HepG2 (cell line): ENCODE results near the gene SND1. TPM values are rescaled to one million over a fixed set of nuclear protein-coding genes. Genes with fewer than 3 reads are reported as not detected.

Source experiments
- ATAC-seq: fragments of 200-7000 bp; cut with Tn5 transposase; 3 replicates; pipeline ENCODE4 v1.9.1; 2020; ENCODE audit warnings: mild to moderate bottlenecking, moderate library complexity
- BruUV-seq: library from RNA; stranded (reverse); fragments of 400-500 nt; replicated peaks from 2 replicates; lab custom pipeline; 2021; lab: Mats Ljungman, UMichigan
- CTCF ChIA-PET: fragments of 300-600 bp; formaldehyde crosslinking; extraction: SDS; loops from one replicate; lab custom pipeline; 2021; ENCODE audit warnings: low total read pairs, inconsistent platforms, low intra/inter-chr PET ratio; lab: Yijun Ruan, JAX
- POLR2A ChIA-PET: fragments of 350-600 bp; sonication (Branson Sonifier 250); formaldehyde crosslinking; loops from one replicate; lab custom pipeline; 2020; ENCODE audit warnings: antibody characterized with exemption, inconsistent platforms; lab: Yijun Ruan, JAX
- DNase-seq: peaks from one replicate; pipeline ENCODE4 v3.0.0-alpha.2; 2015; ENCODE audit warnings: low spot score
- FAIRE-seq: peaks from 3 replicates; lab custom pipeline; 2011; peaks lifted over from hg19 to GRCh38; lab: Jason Lieb, UNC
- H2AFZ ChIP-seq: one replicate; pipeline ENCODE4 v1.6.1; 2011; ENCODE audit warnings: low read length, inconsistent platforms
- H3K27ac ChIP-seq: fragments of 300-600 bp; 3 replicates; pipeline ENCODE4 v1.8.0; 2011; ENCODE audit warnings: mixed run types, mild to moderate bottlenecking, mixed read lengths, low read length, inconsistent platforms; ENCODE audit not compliant: insufficient read depth; ENCODE audit errors: extremely low read length
- H3K27me3 ChIP-seq, 2 experiments: fragments of 200-600 bp in 1 of 2; 2 replicates in 1 of 2; 3 replicates in 1 of 2; pipeline versions ENCODE4 v1.6.0 to v1.8.0; 2011; ENCODE audit warnings: low read length in 2 of 2, mild to moderate bottlenecking in 2 of 2, moderate library complexity in 2 of 2, inconsistent platforms in 1 of 2; ENCODE audit not compliant: insufficient read depth in 2 of 2, control insufficient read depth in 1 of 2
- H3K36me3 ChIP-seq, 2 experiments: fragments of 200-600 bp in 1 of 2; replicated peaks in 1 of 2; 2 replicates in 1 of 2; 3 replicates in 1 of 2; pipeline versions ENCODE4 v1.5.1 to v1.8.0; 2011; ENCODE audit warnings: low read length in 2 of 2, inconsistent platforms in 1 of 2; ENCODE audit not compliant: insufficient read depth in 2 of 2, control insufficient read depth in 1 of 2
- H3K4me1 ChIP-seq: 2 replicates; pipeline ENCODE4 v1.5.1; 2012; ENCODE audit warnings: low read length, inconsistent platforms; ENCODE audit not compliant: insufficient read depth
- H3K4me2 ChIP-seq: 2 replicates; pipeline ENCODE4 v1.6.0; 2011; ENCODE audit warnings: low read depth, low read length, inconsistent platforms
- H3K4me3 ChIP-seq, 3 experiments: fragments of 200-600 bp in 1 of 3; sonication (generic), shearing (Covaris generic) in 1 of 3; replicated peaks in 1 of 3; 2 replicates each; pipeline ENCODE4 v1.5.1; 2011 to 2016; ENCODE audit warnings: low read length in 3 of 3, inconsistent platforms in 2 of 3, low read depth in 2 of 3, mild to moderate bottlenecking in 2 of 3, control low read depth in 1 of 3, mixed read lengths in 1 of 3; ENCODE audit not compliant: insufficient read depth in 1 of 3
- H3K79me2 ChIP-seq: one replicate; pipeline ENCODE4 v1.6.1; 2011; ENCODE audit warnings: low read length, inconsistent platforms; ENCODE audit not compliant: insufficient read depth
- H3K9ac ChIP-seq: 2 replicates; pipeline ENCODE4 v1.6.0; 2011; ENCODE audit warnings: mild to moderate bottlenecking, low read depth, low read length, inconsistent platforms; ENCODE audit not compliant: insufficient read depth
- H3K9me3 ChIP-seq: 2 replicates; pipeline ENCODE4 v1.5.1; 2012; ENCODE audit warnings: mild to moderate bottlenecking, low read length
- H4K20me1 ChIP-seq: 2 replicates; pipeline ENCODE4 v1.6.0; 2011; ENCODE audit warnings: inconsistent platforms, mild to moderate bottlenecking, low read length, moderate library complexity; ENCODE audit not compliant: insufficient read depth
- IKZF1 ChIP-seq: fragments of 450-650 bp; IDR thresholded peaks from 2 replicates; pipeline ENCODE4 v1.7.1; 2016
- PITX1 ChIP-seq: sonication (generic); formaldehyde crosslinking; IDR thresholded peaks from 2 replicates; pipeline ENCODE4 v1.5.1; 2020; ENCODE audit warnings: mild to moderate bottlenecking, missing genetic modification reagents
- RBM22 ChIP-seq: fragments of 200-400 bp; formaldehyde crosslinking; optimal IDR thresholded peaks from 2 replicates; pipeline ENCODE3; 2017; ENCODE audit warnings: mild to moderate bottlenecking, low read length, moderate library complexity
- ZNF292 ChIP-seq: sonication (generic); formaldehyde crosslinking; IDR thresholded peaks from 2 replicates; pipeline ENCODE4 v1.8.1; 2022; ENCODE audit warnings: mild to moderate bottlenecking, low read depth, missing genetic modification reagents, borderline replicate concordance
- WGBS: methylation state at CpG from one replicate; pipeline ENCODE4 v1.1.6; 2017; ENCODE audit warnings: low lambda C conversion rate; 5-methylcytosine and 5-hydroxymethylcytosine counted together
- in situ Hi-C: cut with HindIII; loops from 2 replicates; pipeline ENCODE4 v1.10.0; 2017; ENCODE audit warnings: low pct_unique_long_range_greater_than_20kb; ENCODE audit not compliant: extremely low pct_ligation_motif_present
- intact Hi-C: fragments of 100-400 bp; cut with micrococcal nuclease; formaldehyde crosslinking; loops from one replicate; pipeline ENCODE4 v1.10.0; 2022; ENCODE audit not compliant: unreplicated experiment
- polyA plus RNA-seq, 8 experiments: library from polyadenylated mRNA; depleted of rRNA in 3 of 8; stranded (reverse) in 7 of 8; unstranded in 1 of 8; fragments of >200 nt; fragmentation: Illumina TruSeq in 4 of 8; extraction: Trizol in 4 of 8; gene quantifications; 2 replicates each; pipeline versions ENCODE4 v1.2.1 to v1.2.3, GENCODE V29; 2011 to 2016; ENCODE audit warnings: low read depth in 4 of 8, missing spikeins in 1 of 8, mixed read lengths in 1 of 8; ENCODE audit not compliant: insufficient read depth in 1 of 8
- total RNA-seq, 5 experiments: library from RNA; depleted of rRNA; stranded (reverse); fragments of >200 nt; fragmentation: Illumina TruSeq; extraction: Trizol; gene quantifications; 2 replicates each; pipeline ENCODE4 v1.2.3, GENCODE V29; 2016; ENCODE audit warnings: low read depth in 1 of 5

The SND1 gene
- total and polyA plus RNA-seq, 2 of the 13 experiments (the other 11 are each of a cell fraction or from before 2014, with no cell fraction given): 110 to 182 TPM

GRCh38 chr7:127986581-127987521 lies 334.9 kb downstream of the SND1 start:
- no TSS peak for BruUV-seq
- CTCF ChIA-PET: no interaction called here
- Histone ChIP-seq H2AFZ (no peak overlapping the region), H3K27ac (no peak overlapping the region), H3K4me3 (no peak overlapping the region), H3K9me3 (no peaks in the 10 kb centered on the region), H3K9ac (no peak overlapping the region), H3K4me1 (no peaks in the 10 kb centered on the region; the same call in 1 of the 2 replicates), H3K4me2 (no peak overlapping the region), H4K20me1 (0 out of 2 replicates have a peak, but pooled peaks cover 7% of the 10 kb centered on the region), H3K79me2 (no peaks in the 10 kb centered on the region), H3K27me3 (no peaks in the 10 kb centered on the region), H3K36me3 (peaks cover 7 to 39% of the 10 kb centered on the region in 2 experiments)
- intact Hi-C loops: no loop called here
- no peak for DNase-seq
- TF ChIP-seq RBM22 (peak; percentile 33), ZNF292 (CRISPR knock-in tag) (no peak)
- 91% methylated on average over 4 of the region's 4 CpGs for WGBS
- no peak for FAIRE-seq
- POLR2A ChIA-PET: no interaction called here
- in situ Hi-C loops: no loop called here
- ATAC-seq: no peak

GRCh38 chr7:127988751-127989150 lies 336.8 kb downstream of the SND1 start:
- Histone ChIP-seq H3K9ac (no peak overlapping the region), H3K9me3 (no peaks in the 10 kb centered on the region), H3K36me3 (peaks cover 11 to 56% of the 10 kb centered on the region in 2 experiments), H4K20me1 (0 out of 2 replicates have a peak, but pooled peaks cover 4% of the 10 kb centered on the region), H3K4me1 (no peaks in the 10 kb centered on the region), H3K4me3 (no peak overlapping the region), H3K27ac (no peak overlapping the region), H2AFZ (no peak overlapping the region), H3K27me3 (no peaks in the 10 kb centered on the region), H3K4me2 (no peak overlapping the region), H3K79me2 (no peaks in the 10 kb centered on the region)
- CTCF ChIA-PET: no interaction called here
- BruUV-seq: no TSS peak
- intact Hi-C loops (no loop called here), in situ Hi-C loops (no loop called here)
- no peak for TF ChIP-seq IKZF1
- TF ChIP-seq PITX1 (CRISPR knock-in tag): no peak
- FAIRE-seq (no peak), ATAC-seq (no peak), DNase-seq (no peak)
- POLR2A ChIA-PET: no interaction called here
- 96% methylated on average over 1 of the region's 1 CpG for WGBS
